ENCODE measurements around the gene TEX54.

GRCh38 chr11:62863687-62864335, 31.2 kb upstream of the TEX54 start:
- no peak for TF ChIP-seq POLR2A (IDR thresholded peaks at IDR 0.05; ENCODE audit: low read length)
- TF ChIP-seq GATA1 (IDR thresholded peaks at IDR 0.05; ENCODE audit: low read depth, low read length) = no peak

Data from erythroblast (primary cell).